ENCODE measurements around the gene IFNAR2.

- no peak for TF ChIP-seq EZH2phosphoT487 (IDR thresholded peaks at IDR 0.05; ENCODE audit: low read length)
- TF ChIP-seq, protein P1, sequence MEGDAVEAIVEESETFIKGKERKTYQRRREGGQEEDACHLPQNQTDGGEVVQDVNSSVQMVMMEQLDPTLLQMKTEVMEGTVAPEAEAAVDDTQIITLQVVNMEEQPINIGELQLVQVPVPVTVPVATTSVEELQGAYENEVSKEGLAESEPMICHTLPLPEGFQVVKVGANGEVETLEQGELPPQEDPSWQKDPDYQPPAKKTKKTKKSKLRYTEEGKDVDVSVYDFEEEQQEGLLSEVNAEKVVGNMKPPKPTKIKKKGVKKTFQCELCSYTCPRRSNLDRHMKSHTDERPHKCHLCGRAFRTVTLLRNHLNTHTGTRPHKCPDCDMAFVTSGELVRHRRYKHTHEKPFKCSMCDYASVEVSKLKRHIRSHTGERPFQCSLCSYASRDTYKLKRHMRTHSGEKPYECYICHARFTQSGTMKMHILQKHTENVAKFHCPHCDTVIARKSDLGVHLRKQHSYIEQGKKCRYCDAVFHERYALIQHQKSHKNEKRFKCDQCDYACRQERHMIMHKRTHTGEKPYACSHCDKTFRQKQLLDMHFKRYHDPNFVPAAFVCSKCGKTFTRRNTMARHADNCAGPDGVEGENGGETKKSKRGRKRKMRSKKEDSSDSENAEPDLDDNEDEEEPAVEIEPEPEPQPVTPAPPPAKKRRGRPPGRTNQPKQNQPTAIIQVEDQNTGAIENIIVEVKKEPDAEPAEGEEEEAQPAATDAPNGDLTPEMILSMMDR (IDR thresholded peaks at IDR 0.05; ENCODE audit: low read length), result no peak
Measured at GRCh38 chr21:33259428-33259827, 29.7 kb downstream of the IFNAR2 start.

All from MM.1S (cell line).